MM.1S (cell line): ENCODE measurements around the gene SUCNR1.

ENCODE experiments used
- DNase-seq: peaks from one replicate; pipeline ENCODE4 v3.0.0-alpha.2; 2015
- H2AFZ ChIP-seq: fragments of 300-600 bp; sonication (generic); 2 replicates; pipeline ENCODE4 v1.6.0; 2016; ENCODE audit warnings: antibody characterized with exemption, low read length
- H3F3A ChIP-seq: fragments of 300-600 bp; sonication (generic); 2 replicates; pipeline ENCODE4 v1.6.1; 2016; ENCODE audit warnings: mild to moderate bottlenecking, antibody characterized with exemption, low read length, moderate library complexity, mixed read lengths; ENCODE audit not compliant: insufficient read depth
- H3K27ac ChIP-seq: fragments of 300-600 bp; sonication (generic); 2 replicates; pipeline ENCODE4 v1.5.1; 2016; ENCODE audit warnings: mild to moderate bottlenecking, low read length
- H3K27me3 ChIP-seq: fragments of 300-600 bp; sonication (generic); replicated peaks from 2 replicates; pipeline ENCODE4 v1.6.0; 2016; ENCODE audit warnings: low read length; ENCODE audit not compliant: insufficient read depth
- H3K36me3 ChIP-seq: fragments of 300-600 bp; sonication (generic); replicated peaks from 2 replicates; pipeline ENCODE4 v1.6.1; 2016; ENCODE audit warnings: mild to moderate bottlenecking, low read length, mixed read lengths; ENCODE audit not compliant: insufficient read depth
- H3K4me1 ChIP-seq: fragments of 300-600 bp; sonication (generic); 2 replicates; pipeline ENCODE4 v1.6.1; 2016; ENCODE audit warnings: low read length, mixed read lengths
- H3K4me2 ChIP-seq: fragments of 300-600 bp; sonication (generic); 2 replicates; pipeline ENCODE4 v1.6.0; 2016; ENCODE audit warnings: low read depth, low read length
- H3K4me3 ChIP-seq: fragments of 300-600 bp; sonication (generic); 2 replicates; pipeline ENCODE4 v1.5.1; 2016; ENCODE audit warnings: low read length, mixed read lengths
- H3K79me2 ChIP-seq: fragments of 300-600 bp; sonication (generic); 2 replicates; pipeline ENCODE4 v1.6.1; 2016; ENCODE audit warnings: mixed run types, low read length, mixed read lengths
- H3K9ac ChIP-seq: fragments of 300-600 bp; sonication (generic); 2 replicates; pipeline ENCODE4 v1.6.1; 2016; ENCODE audit warnings: low read length, mixed read lengths
- H3K9me2 ChIP-seq: fragments of 300-600 bp; sonication (generic); replicated peaks from 2 replicates; pipeline ENCODE4 v1.6.1; 2016; ENCODE audit warnings: mild to moderate bottlenecking, low read length, mixed read lengths; ENCODE audit not compliant: insufficient read depth
- H3K9me3 ChIP-seq: fragments of 300-600 bp; sonication (generic); replicated peaks from 2 replicates; pipeline ENCODE4 v1.6.1; 2016; ENCODE audit warnings: mild to moderate bottlenecking, low read length, mixed read lengths; ENCODE audit not compliant: insufficient read depth
- H4K20me1 ChIP-seq: fragments of 300-600 bp; sonication (generic); 2 replicates; pipeline ENCODE4 v1.6.1; 2016; ENCODE audit warnings: mild to moderate bottlenecking, low read length, moderate library complexity, mixed read lengths; ENCODE audit not compliant: insufficient read depth
- CTCF ChIP-seq: fragments of 300-600 bp; sonication (generic); IDR thresholded peaks from 2 replicates; pipeline ENCODE4 v1.5.1; 2016; ENCODE audit warnings: antibody characterized with exemption, low read length, mixed read lengths
- EZH2 ChIP-seq: fragments of 300-600 bp; sonication (generic); optimal IDR thresholded peaks from 2 replicates; pipeline ENCODE3; 2017; ENCODE audit warnings: low read depth, mild to moderate bottlenecking, antibody characterized with exemption, low read length, mixed read lengths
- EZH2phosphoT487 ChIP-seq: fragments of 300-600 bp; sonication (generic); IDR thresholded peaks from 2 replicates; pipeline ENCODE4 v1.6.1; 2018; ENCODE audit warnings: antibody characterized with exemption, low read length

The SUCNR1 gene

GRCh38 chr3:151908399-151908798, 35.0 kb downstream of the SUCNR1 start:
- Histone ChIP-seq H3K4me3 (no peak overlapping the region), H3K27me3 (no peaks in the 10 kb centered on the region), H3F3A (no peaks in the 10 kb centered on the region), H3K9me3 (no peaks in the 10 kb centered on the region), H3K9me2 (no peaks in the 10 kb centered on the region), H3K4me1 (peaks cover 7% of the 10 kb centered on the region), H4K20me1 (no peaks in the 10 kb centered on the region), H3K36me3 (no peaks in the 10 kb centered on the region), H3K27ac (no peak overlapping the region), H3K4me2 (no peak overlapping the region), H2AFZ (no peak overlapping the region), H3K9ac (no peak overlapping the region), H3K79me2 (no peaks in the 10 kb centered on the region)
- DNase-seq = no peak
- TF ChIP-seq EZH2 = no peak
- no peak for TF ChIP-seq CTCF
- no peak for TF ChIP-seq EZH2phosphoT487

- Histone ChIP-seq H3K9ac (no peak overlapping the region), H4K20me1 (no peaks in the 10 kb centered on the region), H3K4me2 (no peak overlapping the region), H3K79me2 (no peaks in the 10 kb centered on the region), H3K4me1 (no peaks in the 10 kb centered on the region), H2AFZ (no peak overlapping the region), H3K27me3 (no peaks in the 10 kb centered on the region), H3K9me3 (no peaks in the 10 kb centered on the region), H3K4me3 (no peak overlapping the region), H3K9me2 (no peaks in the 10 kb centered on the region), H3K36me3 (no peaks in the 10 kb centered on the region), H3K27ac (no peak overlapping the region), H3F3A (no peaks in the 10 kb centered on the region)
- TF ChIP-seq EZH2phosphoT487 (no peak), CTCF (no peak), EZH2 (no peak)
- DNase-seq = no peak
Observed at GRCh38 chr3:151909681-151910405, 36.4 kb downstream of the SUCNR1 start.

GRCh38 chr3:151911462-151911861, 38.0 kb downstream of the SUCNR1 start:
- no peaks in the 10 kb centered on the region for H3K9me2 ChIP-seq
- H3K4me1 ChIP-seq = no peaks in the 10 kb centered on the region
- no peaks in the 10 kb centered on the region for H3K9me3 ChIP-seq
- H3K27ac ChIP-seq = no peak overlapping the region
- TF ChIP-seq CTCF = no peak
- no peak for TF ChIP-seq EZH2phosphoT487
- TF ChIP-seq EZH2 = no peak
- H3K4me3 ChIP-seq = no peak overlapping the region
- no peaks in the 10 kb centered on the region for H4K20me1 ChIP-seq
- no peak overlapping the region for H3K9ac ChIP-seq
- no peaks in the 10 kb centered on the region for H3F3A ChIP-seq
- no peak for DNase-seq
- H2AFZ ChIP-seq = no peak overlapping the region
- no peak overlapping the region for H3K4me2 ChIP-seq
- H3K79me2 ChIP-seq = no peaks in the 10 kb centered on the region
- no peaks in the 10 kb centered on the region for H3K27me3 ChIP-seq
- no peaks in the 10 kb centered on the region for H3K36me3 ChIP-seq
